NCI-H510A treated with DMSO at 0.1 percent for 48 hours (cell line): ENCODE measurements around the gene USP17L13.
"Not testable (repeated sequence)": the region's sequence is repeated elsewhere in the genome, so short reads cannot be mapped to it uniquely, and the experiment has no call there.

ENCODE experiments used
- DNase-seq: peaks from one replicate; lab custom pipeline; 2025; lab: John Stamatoyannopoulos, UW

USP17L13 gene, protein sequence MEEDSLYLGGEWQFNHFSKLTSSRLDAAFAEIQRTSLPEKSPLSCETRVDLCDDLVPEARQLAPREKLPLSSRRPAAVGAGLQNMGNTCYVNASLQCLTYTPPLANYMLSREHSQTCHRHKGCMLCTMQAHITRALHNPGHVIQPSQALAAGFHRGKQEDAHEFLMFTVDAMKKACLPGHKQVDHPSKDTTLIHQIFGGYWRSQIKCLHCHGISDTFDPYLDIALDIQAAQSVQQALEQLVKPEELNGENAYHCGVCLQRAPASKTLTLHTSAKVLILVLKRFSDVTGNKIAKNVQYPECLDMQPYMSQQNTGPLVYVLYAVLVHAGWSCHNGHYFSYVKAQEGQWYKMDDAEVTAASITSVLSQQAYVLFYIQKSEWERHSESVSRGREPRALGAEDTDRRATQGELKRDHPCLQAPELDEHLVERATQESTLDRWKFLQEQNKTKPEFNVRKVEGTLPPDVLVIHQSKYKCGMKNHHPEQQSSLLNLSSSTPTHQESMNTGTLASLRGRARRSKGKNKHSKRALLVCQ

DNA sequence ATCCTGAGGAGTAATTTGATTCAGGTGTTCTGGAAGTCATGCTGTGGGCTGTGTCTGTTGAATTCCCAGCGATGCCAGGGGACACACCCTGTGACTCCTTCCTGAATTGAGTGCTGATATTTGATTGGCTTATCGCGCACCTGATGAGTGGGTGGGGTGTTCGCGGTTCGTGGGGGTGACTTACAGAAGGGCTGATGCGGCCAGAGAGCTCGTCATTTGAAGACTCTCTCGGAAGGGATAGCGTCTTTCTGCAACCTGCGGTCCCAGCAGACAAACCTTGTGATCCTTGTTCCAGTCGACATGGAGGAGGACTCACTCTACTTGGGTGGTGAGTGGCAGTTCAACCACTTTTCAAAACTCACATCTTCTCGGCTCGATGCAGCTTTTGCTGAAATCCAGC is at the start of gene USP17L13:
USP17L13 (plus strand) TSS at position 301 of the 400 bp plus-strand sequence; CDS start at position 301, 0 bp downstream.
- not testable (repeated sequence) for DNase-seq

DNA sequence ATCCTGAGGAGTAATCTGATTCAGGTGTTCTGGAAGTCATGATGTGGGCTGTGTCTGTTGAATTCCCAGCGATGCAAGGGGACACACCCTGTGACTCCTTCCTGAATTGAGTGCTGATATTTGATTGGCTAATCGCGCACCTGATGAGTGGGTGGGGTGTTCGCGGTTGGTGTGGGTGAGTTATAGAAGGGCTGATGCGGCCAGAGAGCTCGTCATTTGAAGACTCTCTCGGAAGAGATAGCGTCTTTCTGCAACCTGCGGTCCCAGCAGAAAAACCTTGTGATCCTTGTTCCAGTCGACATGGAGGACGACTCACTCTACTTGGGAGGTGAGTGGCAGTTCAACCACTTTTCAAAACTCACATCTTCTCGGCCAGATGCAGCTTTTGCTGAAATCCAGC is 14.3 kb upstream of the USP17L13 start, which contains the start of gene USP17L10:
USP17L10 (plus strand) TSS at position 301 of the 400 bp plus-strand sequence; CDS start at position 301, 0 bp downstream.
- not testable (repeated sequence) for DNase-seq

DNA sequence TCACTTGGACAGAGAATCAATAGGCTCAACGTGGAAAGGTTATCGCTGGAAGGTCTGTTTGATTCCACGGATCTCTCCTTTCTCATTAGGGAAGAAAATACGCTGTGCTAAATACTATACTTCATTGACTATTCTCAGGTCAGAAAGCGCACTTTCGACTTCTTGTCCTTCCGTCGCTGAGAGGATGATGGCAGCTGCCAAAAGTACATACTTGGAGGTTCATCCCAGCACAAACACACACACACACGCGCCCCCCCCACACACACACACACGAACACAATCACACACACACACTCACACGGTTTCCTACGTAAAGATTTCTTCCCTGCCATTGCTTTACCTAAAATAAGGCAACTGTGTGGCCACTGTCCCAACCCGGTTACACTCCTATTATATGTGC is 10.0 kb upstream of the USP17L13 start:
- DNase-seq, result not testable (repeated sequence)

DNA sequence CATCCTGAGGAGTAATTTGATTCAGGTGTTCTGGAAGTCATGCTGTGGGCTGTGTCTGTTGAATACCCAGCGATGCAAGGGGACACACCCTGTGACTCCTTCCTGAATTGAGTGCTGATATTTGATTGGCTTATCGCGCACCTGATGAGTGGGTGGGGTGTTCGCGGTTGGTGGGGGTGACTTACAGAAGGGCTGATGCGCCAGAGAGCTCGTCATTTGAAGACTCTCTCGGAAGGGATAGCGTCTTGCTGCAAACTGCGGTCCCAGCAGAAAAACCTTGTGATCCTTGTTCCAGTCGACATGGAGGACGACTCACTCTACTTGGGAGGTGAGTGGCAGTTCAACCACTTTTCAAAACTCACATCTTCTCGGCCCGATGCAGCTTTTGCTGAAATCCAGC is 9.6 kb upstream of the USP17L13 start, which contains the start of gene USP17L11:
USP17L11 (plus strand) TSS at position 301 of the 400 bp plus-strand sequence; CDS start at position 301, 0 bp downstream.
- not testable (repeated sequence) for DNase-seq

DNA sequence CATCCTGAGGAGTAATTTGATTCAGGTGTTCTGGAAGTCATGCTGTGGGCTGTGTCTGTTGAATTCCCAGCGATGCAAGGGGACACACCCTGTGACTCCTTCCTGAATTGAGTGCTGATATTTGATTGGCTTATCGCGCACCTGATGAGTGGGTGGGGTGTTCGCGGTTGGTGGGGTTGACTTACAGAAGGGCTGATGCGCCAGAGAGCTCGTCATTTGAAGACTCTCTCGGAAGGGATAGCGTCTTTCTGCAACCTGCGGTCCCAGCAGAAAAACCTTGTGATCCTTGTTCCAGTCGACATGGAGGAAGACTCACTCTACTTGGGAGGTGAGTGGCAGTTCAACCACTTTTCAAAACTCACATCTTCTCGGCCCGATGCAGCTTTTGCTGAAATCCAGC is 4.8 kb upstream of the USP17L13 start, which contains the start of gene USP17L12:
USP17L12 (plus strand) TSS at position 301 of the 400 bp plus-strand sequence; CDS start at position 301, 0 bp downstream.
- not testable (repeated sequence) for DNase-seq

DNA sequence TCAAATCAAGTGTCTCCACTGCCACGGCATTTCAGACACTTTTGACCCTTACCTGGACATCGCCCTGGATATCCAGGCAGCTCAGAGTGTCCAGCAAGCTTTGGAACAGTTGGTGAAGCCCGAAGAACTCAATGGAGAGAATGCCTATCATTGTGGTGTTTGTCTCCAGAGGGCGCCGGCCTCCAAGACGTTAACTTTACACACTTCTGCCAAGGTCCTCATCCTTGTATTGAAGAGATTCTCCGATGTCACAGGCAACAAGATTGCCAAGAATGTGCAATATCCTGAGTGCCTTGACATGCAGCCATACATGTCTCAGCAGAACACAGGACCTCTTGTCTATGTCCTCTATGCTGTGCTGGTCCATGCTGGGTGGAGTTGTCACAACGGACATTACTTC is 5.6 kb downstream of the USP17L13 start:
- not testable (repeated sequence) for DNase-seq

DNA sequence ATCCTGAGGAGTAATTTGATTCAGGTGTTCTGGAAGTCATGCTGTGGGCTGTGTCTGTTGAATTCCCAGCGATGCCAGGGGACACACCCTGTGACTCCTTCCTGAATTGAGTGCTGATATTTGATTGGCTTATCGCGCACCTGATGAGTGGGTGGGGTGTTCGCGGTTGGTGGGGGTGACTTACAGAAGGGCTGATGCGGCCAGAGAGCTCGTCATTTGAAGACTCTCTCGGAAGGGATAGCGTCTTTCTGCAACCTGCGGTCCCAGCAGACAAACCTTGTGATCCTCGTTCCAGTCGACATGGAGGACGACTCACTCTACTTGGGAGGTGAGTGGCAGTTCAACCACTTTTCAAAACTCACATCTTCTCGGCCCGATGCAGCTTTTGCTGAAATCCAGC is 9.4 kb downstream of the USP17L13 start, which contains the start of gene USP17L15:
USP17L15 (plus strand) TSS at position 301 of the 400 bp plus-strand sequence; CDS start at position 301, 0 bp downstream.
- not testable (repeated sequence) for DNase-seq

DNA sequence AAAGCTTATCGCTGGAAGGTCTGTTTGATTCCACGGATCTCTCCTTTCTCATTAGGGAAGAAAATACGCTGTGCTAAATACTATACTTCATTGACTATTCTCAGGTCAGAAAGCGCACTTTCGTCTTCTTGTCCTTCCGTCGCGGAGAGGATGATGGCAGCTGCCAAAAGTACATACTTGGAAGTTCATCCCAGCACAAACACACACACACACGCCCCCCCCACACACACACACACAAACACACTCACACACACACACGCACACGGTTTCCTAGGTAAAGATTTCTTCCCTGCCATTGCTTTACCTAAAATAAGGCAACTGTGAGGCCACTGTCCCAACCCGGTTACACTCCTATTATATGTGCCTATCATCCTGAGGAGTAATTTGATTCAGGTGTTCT is 13.8 kb downstream of the USP17L13 start:
- DNase-seq, result not testable (repeated sequence)

DNA sequence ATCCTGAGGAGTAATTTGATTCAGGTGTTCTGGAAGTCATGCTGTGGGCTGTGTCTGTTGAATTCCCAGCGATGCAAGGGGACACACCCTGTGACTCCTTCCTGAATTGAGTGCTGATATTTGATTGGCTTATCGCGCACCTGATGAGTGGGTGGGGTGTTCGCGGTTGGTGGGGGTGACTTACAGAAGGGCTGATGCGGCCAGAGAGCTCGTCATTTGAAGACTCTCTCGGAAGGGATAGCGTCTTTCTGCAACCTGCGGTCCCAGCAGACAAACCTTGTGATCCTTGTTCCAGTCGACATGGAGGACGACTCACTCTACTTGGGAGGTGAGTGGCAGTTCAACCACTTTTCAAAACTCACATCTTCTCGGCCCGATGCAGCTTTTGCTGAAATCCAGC is 18.9 kb downstream of the USP17L13 start, which contains the start of gene USP17L17:
USP17L17 (plus strand) TSS at position 301 of the 400 bp plus-strand sequence; CDS start at position 301, 0 bp downstream.
- DNase-seq, result not testable (repeated sequence)

DNA sequence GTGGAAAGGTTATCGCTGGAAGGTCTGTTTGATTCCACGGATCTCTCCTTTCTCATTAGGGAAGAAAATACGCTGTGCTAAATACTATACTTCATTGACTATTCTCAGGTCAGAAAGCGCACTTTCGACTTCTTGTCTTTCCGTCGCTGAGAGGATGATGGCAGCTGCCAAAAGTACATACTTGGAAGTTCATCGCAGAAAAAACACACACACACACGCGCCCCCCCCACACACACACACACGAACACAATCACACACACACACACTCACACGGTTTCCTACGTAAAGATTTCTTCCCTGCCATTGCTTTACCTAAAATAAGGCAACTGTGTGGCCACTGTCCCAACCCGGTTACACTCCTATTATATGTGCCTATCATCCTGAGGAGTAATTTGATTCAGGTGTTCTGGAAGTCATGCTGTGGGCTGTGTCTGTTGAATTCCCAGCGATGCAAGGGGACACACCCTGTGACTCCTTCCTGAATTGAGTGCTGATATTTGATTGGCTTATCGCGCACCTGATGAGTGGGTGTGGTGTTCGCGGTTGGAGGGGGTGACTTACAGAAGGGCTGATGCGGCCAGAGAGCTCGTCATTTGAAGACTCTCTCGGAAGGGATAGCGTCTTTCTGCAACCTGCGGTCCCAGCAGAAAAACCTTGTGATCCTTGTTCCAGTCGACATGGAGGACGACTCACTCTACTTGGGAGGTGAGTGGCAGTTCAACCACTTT is 23.4 kb downstream of the USP17L13 start, which contains the start of gene USP17L18:
USP17L18 (plus strand) TSS at position 678 of the 728 bp plus-strand sequence; CDS start at position 678, 0 bp downstream.
- not testable (repeated sequence) for DNase-seq

DNA sequence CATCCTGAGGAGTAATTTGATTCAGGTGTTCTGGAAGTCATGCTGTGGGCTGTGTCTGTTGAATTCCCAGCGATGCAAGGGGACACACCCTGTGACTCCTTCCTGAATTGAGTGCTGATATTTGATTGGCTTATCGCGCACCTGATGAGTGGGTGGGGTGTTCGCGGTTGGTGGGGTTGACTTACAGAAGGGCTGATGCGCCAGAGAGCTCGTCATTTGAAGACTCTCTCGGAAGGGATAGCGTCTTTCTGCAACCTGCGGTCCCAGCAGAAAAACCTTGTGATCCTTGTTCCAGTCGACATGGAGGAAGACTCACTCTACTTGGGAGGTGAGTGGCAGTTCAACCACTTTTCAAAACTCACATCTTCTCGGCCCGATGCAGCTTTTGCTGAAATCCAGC is 28.4 kb downstream of the USP17L13 start, which contains the start of gene USP17L19:
USP17L19 (plus strand) TSS at position 301 of the 400 bp plus-strand sequence; CDS start at position 301, 0 bp downstream.
- not testable (repeated sequence) for DNase-seq

DNA sequence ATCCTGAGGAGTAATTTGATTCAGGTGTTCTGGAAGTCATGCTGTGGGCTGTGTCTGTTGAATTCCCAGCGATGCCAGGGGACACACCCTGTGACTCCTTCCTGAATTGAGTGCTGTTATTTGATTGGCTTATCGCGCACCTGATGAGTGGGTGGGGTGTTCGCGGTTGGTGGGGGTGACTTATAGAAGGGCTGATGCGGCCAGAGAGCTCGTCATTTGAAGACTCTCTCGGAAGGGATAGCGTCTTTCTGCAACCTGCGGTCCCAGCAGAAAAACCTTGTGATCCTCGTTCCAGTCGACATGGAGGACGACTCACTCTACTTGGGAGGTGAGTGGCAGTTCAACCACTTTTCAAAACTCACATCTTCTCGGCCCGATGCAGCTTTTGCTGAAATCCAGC is 33.1 kb downstream of the USP17L13 start, which contains the start of gene USP17L20:
USP17L20 (plus strand) TSS at position 301 of the 400 bp plus-strand sequence; CDS start at position 301, 0 bp downstream.
- not testable (repeated sequence) for DNase-seq

DNA sequence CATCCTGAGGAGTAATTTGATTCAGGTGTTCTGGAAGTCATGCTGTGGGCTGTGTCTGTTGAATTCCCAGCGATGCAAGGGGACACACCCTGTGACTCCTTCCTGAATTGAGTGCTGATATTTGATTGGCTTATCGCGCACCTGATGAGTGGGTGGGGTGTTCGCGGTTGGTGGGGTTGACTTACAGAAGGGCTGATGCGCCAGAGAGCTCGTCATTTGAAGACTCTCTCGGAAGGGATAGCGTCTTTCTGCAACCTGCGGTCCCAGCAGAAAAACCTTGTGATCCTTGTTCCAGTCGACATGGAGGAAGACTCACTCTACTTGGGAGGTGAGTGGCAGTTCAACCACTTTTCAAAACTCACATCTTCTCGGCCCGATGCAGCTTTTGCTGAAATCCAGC is 37.9 kb downstream of the USP17L13 start, which contains the start of gene USP17L21:
USP17L21 (plus strand) TSS at position 301 of the 400 bp plus-strand sequence; CDS start at position 301, 0 bp downstream.
- DNase-seq, result not testable (repeated sequence)

DNA sequence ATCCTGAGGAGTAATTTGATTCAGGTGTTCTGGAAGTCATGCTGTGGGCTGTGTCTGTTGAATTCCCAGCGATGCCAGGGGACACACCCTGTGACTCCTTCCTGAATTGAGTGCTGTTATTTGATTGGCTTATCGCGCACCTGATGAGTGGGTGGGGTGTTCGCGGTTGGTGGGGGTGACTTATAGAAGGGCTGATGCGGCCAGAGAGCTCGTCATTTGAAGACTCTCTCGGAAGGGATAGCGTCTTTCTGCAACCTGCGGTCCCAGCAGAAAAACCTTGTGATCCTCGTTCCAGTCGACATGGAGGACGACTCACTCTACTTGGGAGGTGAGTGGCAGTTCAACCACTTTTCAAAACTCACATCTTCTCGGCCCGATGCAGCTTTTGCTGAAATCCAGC is 42.6 kb downstream of the USP17L13 start, which contains the start of gene USP17L22:
USP17L22 (plus strand) TSS at position 301 of the 400 bp plus-strand sequence; CDS start at position 301, 0 bp downstream.
- DNase-seq, result not testable (repeated sequence)

DNA sequence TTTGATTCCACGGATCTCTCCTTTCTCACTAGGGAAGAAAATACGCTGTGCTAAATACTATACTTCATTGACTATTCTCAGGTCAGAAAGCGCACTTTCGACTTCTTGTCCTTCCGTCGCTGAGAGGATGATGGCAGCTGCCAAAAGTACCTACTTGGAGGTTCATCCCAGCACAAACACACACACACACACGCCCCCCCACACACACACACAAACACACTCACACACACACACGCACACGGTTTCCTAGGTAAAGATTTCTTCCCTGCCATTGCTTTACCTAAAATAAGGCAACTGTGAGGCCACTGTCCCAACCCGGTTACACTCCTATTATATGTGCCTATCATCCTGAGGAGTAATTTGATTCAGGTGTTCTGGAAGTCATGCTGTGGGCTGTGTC is 47.0 kb downstream of the USP17L13 start:
- DNase-seq, result not testable (repeated sequence)
